ENCODE data around the gene PIM1. TPM values are rescaled to one million over a fixed set of nuclear protein-coding genes. Genes with fewer than 3 reads are reported as not detected.

PIM1 gene
- total RNA-seq, 1 donor from 2014 or later, result 22.8 TPM

DNA sequence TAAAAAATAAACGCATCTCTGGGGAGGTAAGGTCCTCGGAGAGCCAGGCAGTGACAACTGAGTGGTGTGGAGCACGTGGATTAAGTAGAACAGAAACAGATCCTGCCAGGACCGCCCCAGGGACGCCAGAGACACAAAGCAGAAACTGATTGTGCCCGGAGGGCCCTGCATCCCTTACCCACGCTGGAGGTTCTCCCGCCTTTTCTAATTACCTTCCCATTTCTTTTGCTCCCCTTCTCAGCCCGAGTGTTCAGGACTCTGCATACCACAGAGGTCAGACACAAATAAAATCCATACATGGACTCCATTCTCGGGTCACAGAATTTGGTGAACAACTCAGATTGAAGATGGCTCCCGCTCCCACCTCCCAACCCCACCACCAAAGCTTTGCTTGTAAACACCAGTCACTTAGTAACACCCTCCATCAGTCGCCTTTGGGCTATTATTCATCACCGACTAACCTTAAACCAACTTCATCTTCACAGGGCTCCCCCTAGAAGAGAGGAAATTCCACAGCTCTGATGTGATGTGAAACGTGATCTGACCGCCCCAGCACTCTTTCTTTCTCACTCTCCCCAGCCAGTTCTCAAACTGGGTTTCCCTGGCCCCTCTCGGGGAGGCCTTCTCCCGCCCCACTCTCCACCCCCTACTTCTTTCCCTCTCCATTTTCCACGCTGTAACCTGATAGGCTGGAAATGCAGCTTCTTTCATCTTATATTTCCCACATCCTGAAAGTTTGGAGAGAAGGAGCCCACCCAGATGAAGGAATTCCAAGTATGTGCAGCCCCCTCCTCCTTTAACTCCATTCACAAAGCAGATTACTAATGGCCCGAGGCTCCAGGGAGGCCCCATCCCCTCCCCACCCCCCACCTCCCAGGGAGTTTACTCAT lies 32.5 kb upstream of the PIM1 start:
- DNase-seq, result no peak

- DNase-seq, result no peak
Measured at GRCh38 chr6:37138856-37139229, 31.1 kb upstream of the PIM1 start.

- no peak for DNase-seq
Measured at GRCh38 chr6:37139230-37139962, 30.6 kb upstream of the PIM1 start.

GRCh38 chr6:37140145-37140544 lies 29.8 kb upstream of the PIM1 start:
- DNase-seq, result no peak

GRCh38 chr6:37141281-37142049 lies 28.5 kb upstream of the PIM1 start:
- no peak for DNase-seq

GRCh38 chr6:37142050-37142614 lies 27.8 kb upstream of the PIM1 start:
- DNase-seq, result no peak

GRCh38 chr6:37143585-37143984 lies 26.4 kb upstream of the PIM1 start:
- no peak for DNase-seq

- DNase-seq, result no peak
Measured at GRCh38 chr6:37145443-37145842, 24.5 kb upstream of the PIM1 start.

DNA sequence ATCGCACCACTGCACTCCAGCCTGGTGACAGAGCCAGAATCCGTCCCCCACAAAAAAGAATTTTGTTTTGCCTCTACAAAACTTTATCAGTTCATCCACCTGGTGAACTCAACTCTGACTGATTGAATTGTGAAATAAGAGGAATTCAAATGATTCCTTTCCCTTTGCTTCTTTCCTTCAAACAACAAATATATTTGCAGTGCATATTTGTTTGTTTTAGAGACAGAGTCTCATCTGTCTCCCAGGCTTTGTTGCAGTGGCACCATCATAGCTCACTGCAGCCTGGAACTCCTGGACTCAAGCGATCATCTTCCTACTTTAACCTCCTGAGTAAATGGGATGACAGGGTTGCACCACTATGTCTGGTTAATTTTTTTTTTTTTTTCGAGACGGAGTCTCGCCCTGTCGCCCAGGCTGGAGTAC lies 23.2 kb upstream of the PIM1 start:
- DNase-seq, result no peak

DNA sequence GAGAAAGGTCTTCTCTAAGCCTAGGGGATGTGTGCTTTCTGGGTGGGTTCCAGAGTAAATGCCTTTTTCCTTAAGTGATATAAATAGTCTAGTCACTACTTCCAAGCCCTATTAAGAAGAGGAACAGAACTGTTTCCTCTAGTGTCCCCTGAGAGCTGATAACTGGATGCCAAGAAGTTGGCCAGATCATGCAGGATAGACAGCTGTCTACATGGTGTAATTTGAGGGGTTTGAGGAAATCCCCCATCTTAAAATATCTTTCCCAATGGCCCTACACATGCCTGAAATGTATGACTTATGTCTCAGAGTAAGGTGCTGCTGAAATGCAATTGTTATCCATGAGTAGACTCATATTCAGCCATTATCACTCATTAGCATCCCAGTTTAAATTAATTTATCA lies 20.2 kb upstream of the PIM1 start:
- no peak for DNase-seq

- DNase-seq, result no peak
Measured at GRCh38 chr6:37150314-37150713, 19.6 kb upstream of the PIM1 start.

- no peak for DNase-seq
Measured at GRCh38 chr6:37155394-37156312, 14.3 kb upstream of the PIM1 start.

DNA sequence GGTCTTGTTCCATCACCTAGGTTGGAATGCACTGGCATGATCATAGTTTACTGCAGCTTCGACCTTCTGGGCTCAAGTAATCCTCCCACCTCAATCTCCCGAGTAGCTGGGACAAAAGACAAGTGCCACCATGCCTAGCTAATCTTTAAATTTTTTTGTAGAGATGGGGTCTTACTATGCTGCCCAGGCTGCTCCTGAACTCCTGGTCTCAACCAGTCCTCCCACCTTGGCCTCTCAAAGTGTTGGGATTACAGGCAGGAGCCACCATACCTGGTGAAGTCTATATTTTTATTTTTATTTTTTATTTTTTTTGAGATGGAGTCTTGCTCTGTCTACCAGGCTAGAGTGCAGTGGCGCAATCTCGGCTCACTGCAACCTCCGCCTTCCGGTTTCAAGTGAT lies 11.4 kb upstream of the PIM1 start:
- DNase-seq, result no peak

DNA sequence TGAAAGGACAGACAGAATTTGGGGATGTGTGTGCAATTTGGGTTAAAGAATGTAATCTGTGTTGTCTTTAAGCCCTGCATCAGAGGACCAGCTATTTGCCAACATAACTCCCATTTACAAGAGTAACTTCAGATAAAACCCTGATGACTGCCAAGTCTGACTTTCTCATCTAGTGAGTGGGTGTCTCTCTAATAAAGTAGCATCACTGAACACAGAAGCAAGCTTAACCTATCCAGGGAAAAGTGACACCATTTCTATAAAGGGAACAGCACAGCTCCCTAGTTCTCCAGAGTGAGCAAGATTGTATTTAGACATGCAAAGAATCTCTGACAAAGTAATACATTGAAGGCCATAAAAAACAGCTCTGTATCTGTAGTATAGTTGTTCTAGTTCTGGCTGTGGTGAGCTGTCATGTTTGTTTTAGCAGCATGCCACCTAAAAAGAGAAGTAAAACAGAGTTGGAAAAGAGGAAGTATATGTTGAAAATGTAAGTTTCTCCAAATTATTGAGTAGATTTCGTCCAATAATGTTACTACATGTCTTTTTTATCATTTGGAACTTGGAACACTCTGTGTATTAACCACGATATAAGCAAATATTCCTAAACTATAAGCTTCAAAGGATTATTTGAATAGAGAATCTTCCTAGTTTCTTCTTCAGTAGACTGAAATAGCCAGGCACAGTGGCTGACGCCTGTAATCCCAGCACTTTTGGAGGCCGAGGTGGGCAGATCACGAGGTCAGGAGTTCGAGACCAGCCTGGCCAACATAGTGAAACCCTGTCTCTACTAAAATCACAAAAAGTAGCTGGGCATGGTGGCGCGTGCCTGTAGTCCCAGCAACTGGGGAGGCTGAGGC lies 8.8 kb upstream of the PIM1 start:
- DNase-seq, result no peak

GRCh38 chr6:37162740-37163139 lies 7.2 kb upstream of the PIM1 start:
- DNase-seq, result no peak

DNA sequence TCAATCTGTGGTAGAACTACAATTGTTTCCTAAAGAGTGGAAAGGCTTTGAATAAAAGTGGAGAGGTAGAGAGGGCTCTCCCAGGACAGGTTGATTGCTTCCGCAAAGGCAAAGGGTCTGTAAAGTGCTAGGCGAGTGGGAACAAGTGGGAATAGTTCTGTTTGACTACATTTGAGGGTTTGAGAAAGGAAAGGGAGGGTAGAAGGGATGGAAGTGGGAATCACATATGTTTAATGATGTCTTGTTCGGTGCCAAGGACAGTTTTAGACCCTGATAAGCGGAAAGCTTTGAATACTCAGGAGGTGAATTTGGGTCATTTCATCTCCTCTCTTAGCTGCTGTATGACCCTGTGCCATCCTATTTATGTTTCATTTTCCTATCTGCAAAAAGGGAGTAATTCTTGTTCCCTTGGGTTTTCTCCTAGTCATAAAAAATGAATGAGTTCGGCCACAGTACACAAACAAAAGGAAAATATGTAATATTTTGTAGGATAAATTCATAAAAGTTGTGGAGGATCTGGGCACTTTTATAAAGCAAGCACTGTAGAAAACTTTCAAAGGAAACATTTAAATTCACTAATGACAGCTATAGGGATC lies 1.7 kb upstream of the PIM1 start:
- no peak for DNase-seq

GRCh38 chr6:37168811-37169495 lies 999 bp upstream of the PIM1 start:
- peak; percentile 78 for DNase-seq

DNA sequence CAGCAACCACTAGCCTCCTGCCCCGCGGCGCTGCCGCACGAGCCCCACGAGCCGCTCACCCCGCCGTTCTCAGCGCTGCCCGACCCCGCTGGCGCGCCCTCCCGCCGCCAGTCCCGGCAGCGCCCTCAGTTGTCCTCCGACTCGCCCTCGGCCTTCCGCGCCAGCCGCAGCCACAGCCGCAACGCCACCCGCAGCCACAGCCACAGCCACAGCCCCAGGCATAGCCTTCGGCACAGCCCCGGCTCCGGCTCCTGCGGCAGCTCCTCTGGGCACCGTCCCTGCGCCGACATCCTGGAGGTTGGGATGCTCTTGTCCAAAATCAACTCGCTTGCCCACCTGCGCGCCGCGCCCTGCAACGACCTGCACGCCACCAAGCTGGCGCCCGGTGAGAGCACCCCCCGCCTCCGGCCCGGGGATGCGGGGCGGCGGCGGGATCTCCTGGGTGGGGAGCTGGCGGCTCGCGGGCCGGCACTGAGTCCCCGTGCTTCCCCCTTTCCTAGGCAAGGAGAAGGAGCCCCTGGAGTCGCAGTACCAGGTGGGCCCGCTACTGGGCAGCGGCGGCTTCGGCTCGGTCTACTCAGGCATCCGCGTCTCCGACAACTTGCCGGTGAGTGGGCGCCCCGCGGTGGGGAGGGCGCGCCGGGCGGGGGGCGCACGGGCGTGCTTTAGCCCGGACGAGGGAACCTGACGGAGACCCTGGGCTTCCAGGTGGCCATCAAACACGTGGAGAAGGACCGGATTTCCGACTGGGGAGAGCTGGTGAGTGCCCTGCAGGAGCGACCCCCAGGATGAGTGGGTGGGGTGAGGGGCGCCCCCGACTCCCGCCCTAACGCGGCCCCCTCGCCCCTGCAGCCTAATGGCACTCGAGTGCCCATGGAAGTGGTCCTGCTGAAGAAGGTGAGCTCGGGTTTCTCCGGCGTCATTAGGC lies 585 bp downstream of the PIM1 start:
- no peak for DNase-seq

Data from occipital lobe (tissue), 2 donors.